Panc1 (cell line): Measurements from ENCODE around the gene GPRASP1. TPM values are rescaled to one million over a fixed set of nuclear protein-coding genes. Genes with fewer than 3 reads are reported as not detected.

Experiments used
- ATAC-seq: fragments of 200-7000 bp; cut with Tn5 transposase; 2 replicates; pipeline ENCODE4 v1.9.1; 2020; ENCODE audit warnings: mild to moderate bottlenecking, moderate library complexity
- BruUV-seq: library from RNA; stranded (reverse); fragments of 400-500 nt; replicated peaks from 2 replicates; lab custom pipeline; 2021; lab: Mats Ljungman, UMichigan
- CTCF ChIA-PET: fragments of 300-600 bp; sonication (Branson Sonifier 250); formaldehyde crosslinking; loops from one replicate; lab custom pipeline; 2022; ENCODE audit warnings: antibody characterized with exemption; lab: Charles Lee
- POLR2A ChIA-PET: fragments of 300-600 bp; sonication (Branson Sonifier 250); formaldehyde crosslinking; loops from one replicate; lab custom pipeline; 2022; ENCODE audit warnings: antibody characterized with exemption; lab: Charles Lee
- DNase-seq: peaks from one replicate; pipeline ENCODE4 v3.0.0-alpha.2; 2010; ENCODE audit warnings: low read depth, low spot score
- H3K27ac ChIP-seq: 2 replicates; pipeline ENCODE4 v1.5.1; 2011; ENCODE audit warnings: mild to moderate bottlenecking, low read length, inconsistent platforms
- H3K27me3 ChIP-seq: fragments of 200-500 bp; sonication (Bioruptor generic); 2 replicates; pipeline ENCODE4 v1.6.0; 2014; ENCODE audit warnings: low read length, inconsistent platforms; ENCODE audit not compliant: control insufficient read depth, insufficient read depth
- H3K36me3 ChIP-seq: fragments of 200-500 bp; sonication (Bioruptor generic); 2 replicates; pipeline ENCODE4 v1.5.1; 2014; ENCODE audit warnings: inconsistent platforms, mild to moderate bottlenecking, low read length, moderate library complexity; ENCODE audit not compliant: control insufficient read depth, insufficient read depth
- H3K4me1 ChIP-seq: 2 replicates; pipeline ENCODE4 v1.5.1; 2011; ENCODE audit warnings: inconsistent platforms, mild to moderate bottlenecking, low read length, moderate library complexity; ENCODE audit not compliant: control insufficient read depth, insufficient read depth
- H3K4me3 ChIP-seq, 2 experiments: 2 replicates each; pipeline ENCODE4 v1.5.1; 2011 to 2012; ENCODE audit warnings: low read depth in 2 of 2, low read length in 2 of 2, mild to moderate bottlenecking in 2 of 2, inconsistent platforms in 1 of 2, moderate library complexity in 1 of 2
- H3K9me3 ChIP-seq: fragments of 200-500 bp; sonication (Bioruptor generic); 2 replicates; pipeline ENCODE4 v1.5.1; 2014; ENCODE audit warnings: low read depth, mild to moderate bottlenecking, inconsistent platforms, low read length, moderate library complexity; ENCODE audit not compliant: control insufficient read depth, insufficient read depth
- POLR2AphosphoS5 ChIP-seq: IDR thresholded peaks from 2 replicates; pipeline ENCODE4 v1.6.1; 2012; ENCODE audit warnings: mild to moderate bottlenecking, low read depth, low read length, moderate library complexity
- REST ChIP-seq, 2 experiments: IDR thresholded peaks; 2 replicates each; pipeline ENCODE4 v1.6.1; 2011 to 2012; ENCODE audit warnings: low read depth in 2 of 2, control low read depth in 1 of 2, low read length in 1 of 2, mild to moderate bottlenecking in 1 of 2, moderate library complexity in 1 of 2; ENCODE audit not compliant: insufficient read depth in 1 of 2
- SIN3A ChIP-seq: IDR thresholded peaks from 2 replicates; pipeline ENCODE4 v1.6.1; 2012; ENCODE audit warnings: low read depth, mild to moderate bottlenecking, low read length, moderate library complexity, borderline replicate concordance; ENCODE audit not compliant: insufficient read depth
- TCF7L2 ChIP-seq: IDR thresholded peaks from 2 replicates; pipeline ENCODE4 v1.6.1; 2011; ENCODE audit warnings: mild to moderate bottlenecking, low read depth, low read length, inconsistent platforms
- in situ Hi-C: cut with HindIII; loops from 2 replicates; pipeline ENCODE4 v1.10.0; 2016; ENCODE audit warnings: low sequenced_read_pairs, low pct_unique_long_range_greater_than_20kb
- intact Hi-C: fragments of 100-400 bp; cut with micrococcal nuclease; formaldehyde crosslinking; loops from one replicate; pipeline ENCODE4 v1.10.0; 2022; ENCODE audit not compliant: unreplicated experiment
- total RNA-seq: library from RNA; stranded (reverse); gene quantifications from one replicate; pipeline ENCODE4 v1.2.1, GENCODE V29; 2021; ENCODE audit not compliant: unreplicated experiment
- TF ChIP-seq, protein P1 (sequence below): fragments of 450-650 bp; IDR thresholded peaks from 2 replicates; pipeline ENCODE4 v1.5.1; 2017; ENCODE audit warnings: mild to moderate bottlenecking

GPRASP1 gene
- total RNA-seq, 1 experiment from 2014 or later: 5.0 TPM

DNA sequence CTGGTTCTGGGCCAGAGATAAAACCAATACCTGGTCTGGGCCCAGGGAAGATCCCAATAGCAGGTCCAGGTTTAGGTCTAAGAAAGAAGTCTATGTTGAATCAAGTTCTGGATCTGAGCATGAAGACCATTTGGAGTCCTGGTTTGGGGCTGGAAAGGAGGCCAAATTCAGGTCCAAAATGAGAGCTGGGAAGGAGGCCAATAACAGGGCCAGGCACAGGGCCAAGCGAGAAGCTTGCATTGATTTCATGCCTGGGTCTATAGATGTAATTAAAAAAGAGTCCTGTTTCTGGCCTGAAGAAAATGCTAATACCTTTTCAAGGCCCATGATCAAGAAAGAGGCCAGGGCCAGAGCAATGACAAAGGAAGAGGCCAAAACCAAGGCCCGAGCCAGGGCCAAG lies 3.4 kb downstream of the GPRASP1 start:
- ChIA-PET CTCF (no interaction called here), POLR2A (no interaction called here)
- BruUV-seq: no TSS peak
- no peak overlapping the region for H3K4me3 ChIP-seq
- no peak for TF ChIP-seq REST (IDR thresholded peaks at IDR 0.05; ENCODE audit: insufficient read depth in 1 of 2, low read depth in 2 of 2, low read length in 1 of 2)
- TF ChIP-seq SIN3A: no peak
- TF ChIP-seq, protein P1, sequence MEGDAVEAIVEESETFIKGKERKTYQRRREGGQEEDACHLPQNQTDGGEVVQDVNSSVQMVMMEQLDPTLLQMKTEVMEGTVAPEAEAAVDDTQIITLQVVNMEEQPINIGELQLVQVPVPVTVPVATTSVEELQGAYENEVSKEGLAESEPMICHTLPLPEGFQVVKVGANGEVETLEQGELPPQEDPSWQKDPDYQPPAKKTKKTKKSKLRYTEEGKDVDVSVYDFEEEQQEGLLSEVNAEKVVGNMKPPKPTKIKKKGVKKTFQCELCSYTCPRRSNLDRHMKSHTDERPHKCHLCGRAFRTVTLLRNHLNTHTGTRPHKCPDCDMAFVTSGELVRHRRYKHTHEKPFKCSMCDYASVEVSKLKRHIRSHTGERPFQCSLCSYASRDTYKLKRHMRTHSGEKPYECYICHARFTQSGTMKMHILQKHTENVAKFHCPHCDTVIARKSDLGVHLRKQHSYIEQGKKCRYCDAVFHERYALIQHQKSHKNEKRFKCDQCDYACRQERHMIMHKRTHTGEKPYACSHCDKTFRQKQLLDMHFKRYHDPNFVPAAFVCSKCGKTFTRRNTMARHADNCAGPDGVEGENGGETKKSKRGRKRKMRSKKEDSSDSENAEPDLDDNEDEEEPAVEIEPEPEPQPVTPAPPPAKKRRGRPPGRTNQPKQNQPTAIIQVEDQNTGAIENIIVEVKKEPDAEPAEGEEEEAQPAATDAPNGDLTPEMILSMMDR: no peak
- no peak for TF ChIP-seq TCF7L2
- TF ChIP-seq POLR2AphosphoS5: no peak
- intact Hi-C loops: loop anchor here (10.0 kb wide), 1 partner anchor 180 kb away; no protein-coding TSS in a partner anchor
- DNase-seq: no peak
- in situ Hi-C loops: no loop called here
- no peak overlapping the region for H3K27ac ChIP-seq
- no peaks in the 10 kb centered on the region for H3K9me3 ChIP-seq
- ATAC-seq: no peak
- no peaks in the 10 kb centered on the region for H3K27me3 ChIP-seq
- peaks cover 4% of the 10 kb centered on the region for H3K4me1 ChIP-seq
- H3K36me3 ChIP-seq: no peaks in the 10 kb centered on the region

DNA sequence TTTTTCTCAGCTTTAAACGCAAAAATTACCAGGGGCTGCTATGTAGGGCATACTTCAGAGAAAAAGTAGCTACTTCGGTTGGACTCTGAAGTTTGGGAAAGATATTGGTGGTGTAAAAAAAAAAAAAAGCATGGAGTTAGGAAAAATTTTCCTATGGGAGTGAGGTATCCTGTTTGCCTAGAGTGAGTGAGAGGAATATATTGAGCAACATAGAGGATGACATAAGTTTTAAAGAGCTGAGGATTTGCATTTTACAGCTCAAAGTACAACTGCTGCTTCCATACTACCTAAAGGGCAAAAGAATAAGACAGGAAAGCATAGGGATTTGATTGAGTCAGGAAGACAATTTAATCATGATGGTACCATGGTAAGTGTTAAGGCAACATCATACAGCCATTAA lies 7.3 kb downstream of the GPRASP1 start:
- in situ Hi-C loops (no loop called here), intact Hi-C loops (loop anchor here (10.0 kb wide), 1 partner anchor 176 kb away; no protein-coding TSS in a partner anchor)
- no peak for DNase-seq
- Histone ChIP-seq H3K27ac (no peak overlapping the region), H3K4me1 (peaks cover 4% of the 10 kb centered on the region), H3K4me3 (no peak overlapping the region), H3K36me3 (no peaks in the 10 kb centered on the region), H3K9me3 (no peaks in the 10 kb centered on the region), H3K27me3 (no peaks in the 10 kb centered on the region)
- BruUV-seq: no TSS peak
- ATAC-seq: no peak
- ChIA-PET POLR2A (no interaction called here), CTCF (interaction anchor here (0.6 kb wide), 1 partner anchor 1478 kb away, joined by 5 read pairs; no protein-coding TSS in a partner anchor)
- TF ChIP-seq REST (IDR thresholded peaks at IDR 0.05; ENCODE audit: insufficient read depth in 1 of 2, low read depth in 2 of 2, low read length in 1 of 2): no peak
